H1 (cell line): Measurements from ENCODE around the gene C22orf39. TPM values are rescaled to one million over a fixed set of nuclear protein-coding genes. Genes with fewer than 3 reads are reported as not detected.

Experiments used
- BCL11A ChIP-seq, 2 experiments: IDR thresholded peaks; one replicate each; pipeline ENCODE4 v1.6.1; 2011; ENCODE audit warnings: low read depth in 2 of 2, low read length in 2 of 2, mild to moderate bottlenecking in 2 of 2
- EP300 ChIP-seq, 2 experiments: IDR thresholded peaks; 1 replicate in 1 of 2; 2 replicates in 1 of 2; pipeline ENCODE4 v1.6.1; 2011 to 2012; ENCODE audit warnings: low read depth in 2 of 2, low read length in 2 of 2, mild to moderate bottlenecking in 2 of 2, borderline replicate concordance in 1 of 2, inconsistent platforms in 1 of 2, moderate library complexity in 1 of 2
- SP1 ChIP-seq: IDR thresholded peaks from 2 replicates; pipeline ENCODE4 v1.6.1; 2011; ENCODE audit warnings: low read depth, low read length
- SP2 ChIP-seq: IDR thresholded peaks from 2 replicates; pipeline ENCODE4 v1.6.1; 2012; ENCODE audit warnings: mild to moderate bottlenecking, low read length, inconsistent platforms
- SUZ12 ChIP-seq: fragments of 200-600 bp; sonication (generic); IDR thresholded peaks from 2 replicates; pipeline ENCODE4 v1.6.1; 2012; ENCODE audit warnings: mild to moderate bottlenecking, inconsistent platforms, low read length, moderate library complexity, mixed read lengths
- TAF1 ChIP-seq: IDR thresholded peaks from 2 replicates; pipeline ENCODE4 v1.6.1; 2011; ENCODE audit warnings: mild to moderate bottlenecking, low read depth, low read length
- TAF7 ChIP-seq: optimal IDR thresholded peaks from 2 replicates; pipeline ENCODE3; 2011; ENCODE audit warnings: low read depth, mild to moderate bottlenecking, inconsistent platforms, low read length, moderate library complexity, borderline replicate concordance
- polyA plus RNA-seq, 7 experiments: library from polyadenylated mRNA; depleted of rRNA in 3 of 7; stranded (reverse) in 5 of 7; unstranded in 2 of 7; fragments of >200 nt in 5 of 7; fragments of 200-250 nt in 2 of 7; gene quantifications; 1 replicate in 5 of 7; 2 replicates in 1 of 7; 4 replicates in 1 of 7; pipeline versions ENCODE4 v1.2.1 to v1.2.3, GENCODE V29; 2011 to 2013; ENCODE audit warnings: missing spikeins in 2 of 7, mixed read lengths in 2 of 7
- total RNA-seq: library from RNA; stranded (reverse); fragmentation: NEBNext Ultra II Directional; extraction: Animal tissue kit (Norgen Biotek cat#: 25700); gene quantifications from 2 replicates; pipeline ENCODE4 v1.2.1, GENCODE V29; 2021

The C22orf39 gene
- total and polyA plus RNA-seq, 2 of the 8 experiments (the other 6 are each of a cell fraction or from before 2014, with no cell fraction given): 22.7 to 27.7 TPM

DNA sequence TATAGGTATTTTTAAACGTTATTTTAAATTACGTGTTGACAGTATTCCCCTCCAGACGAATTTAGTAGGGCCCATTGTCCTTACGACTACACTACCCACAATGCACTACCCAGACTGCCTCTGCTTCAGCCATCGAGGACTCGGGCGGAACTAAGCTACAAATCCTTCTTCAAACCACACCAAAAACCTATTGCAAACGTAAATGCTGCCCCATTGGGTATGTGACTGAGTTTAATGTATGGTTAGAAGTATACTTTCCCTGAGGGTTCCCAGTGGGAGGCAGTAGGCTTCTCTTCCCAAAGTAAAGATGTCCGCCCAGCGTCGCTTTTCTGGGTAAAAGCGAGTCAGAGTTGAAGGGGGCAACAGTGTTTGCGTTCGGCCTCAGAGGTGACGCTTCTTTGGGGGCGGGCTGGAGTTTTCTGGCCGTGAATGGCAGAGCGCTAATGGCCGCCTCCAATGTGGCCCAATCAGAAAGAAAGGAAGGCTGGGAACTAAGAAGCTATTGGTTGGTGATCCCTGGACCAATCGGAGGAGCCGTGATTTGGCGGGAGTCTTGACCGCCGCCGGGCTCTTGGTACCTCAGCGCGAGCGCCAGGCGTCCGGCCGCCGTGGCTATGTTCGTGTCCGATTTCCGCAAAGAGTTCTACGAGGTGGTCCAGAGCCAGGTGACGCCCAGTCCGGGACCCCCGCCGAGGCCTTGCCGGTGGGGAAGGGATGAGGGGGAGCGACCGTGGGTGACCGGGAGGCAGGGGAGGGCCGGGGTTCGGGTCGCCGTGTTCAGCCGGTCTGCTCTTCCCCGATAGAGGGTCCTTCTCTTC is 32.1 kb upstream of the C22orf39 start, which contains the start of gene CDC45 (continued):
- TF ChIP-seq EP300 (IDR thresholded peaks at IDR 0.05; ENCODE audit: borderline replicate concordance in 1 of 2, low read depth in 2 of 2, low read length in 2 of 2): no peak
- TF ChIP-seq SP2: no peak
- no peak for TF ChIP-seq BCL11A (IDR thresholded peaks at IDR 0.05; ENCODE audit: low read depth in 2 of 2, low read length in 2 of 2)
- TF ChIP-seq TAF7: no peak
- peak; percentile 94 for TF ChIP-seq SP1
- TF ChIP-seq TAF1: peak; percentile 88
- no peak for TF ChIP-seq SUZ12
